Measurements from ENCODE around the gene SURF6. TPM values are rescaled to one million over a fixed set of nuclear protein-coding genes. Genes with fewer than 3 reads are reported as not detected.

Gene SURF6
- total RNA-seq, 4 donors from 2014 or later = 2.9 to 19.3 (median 17.2) TPM

DNA sequence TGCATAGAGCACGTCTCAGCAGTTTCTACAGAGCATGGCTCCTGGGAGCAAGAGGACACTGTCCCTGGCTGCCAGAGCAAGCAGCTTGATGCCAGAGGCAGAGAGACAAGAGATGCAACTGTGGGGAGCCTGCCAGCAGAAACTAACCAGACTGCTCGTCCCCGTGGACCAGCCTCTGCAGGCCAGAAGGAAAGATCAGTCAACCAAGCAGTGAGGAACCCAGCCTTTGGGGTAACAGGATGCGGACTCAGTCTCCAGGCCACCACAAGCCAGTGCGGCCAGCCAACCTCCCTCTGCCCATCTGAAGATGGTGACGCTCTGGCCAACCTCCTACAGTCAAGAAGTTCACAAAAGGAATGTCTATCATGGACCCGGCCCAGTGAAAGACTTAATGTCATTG is 36.2 kb upstream of the SURF6 start:
- no peak for TF ChIP-seq POLR2A (IDR thresholded peaks at IDR 0.05)
- TF ChIP-seq, protein P1, sequence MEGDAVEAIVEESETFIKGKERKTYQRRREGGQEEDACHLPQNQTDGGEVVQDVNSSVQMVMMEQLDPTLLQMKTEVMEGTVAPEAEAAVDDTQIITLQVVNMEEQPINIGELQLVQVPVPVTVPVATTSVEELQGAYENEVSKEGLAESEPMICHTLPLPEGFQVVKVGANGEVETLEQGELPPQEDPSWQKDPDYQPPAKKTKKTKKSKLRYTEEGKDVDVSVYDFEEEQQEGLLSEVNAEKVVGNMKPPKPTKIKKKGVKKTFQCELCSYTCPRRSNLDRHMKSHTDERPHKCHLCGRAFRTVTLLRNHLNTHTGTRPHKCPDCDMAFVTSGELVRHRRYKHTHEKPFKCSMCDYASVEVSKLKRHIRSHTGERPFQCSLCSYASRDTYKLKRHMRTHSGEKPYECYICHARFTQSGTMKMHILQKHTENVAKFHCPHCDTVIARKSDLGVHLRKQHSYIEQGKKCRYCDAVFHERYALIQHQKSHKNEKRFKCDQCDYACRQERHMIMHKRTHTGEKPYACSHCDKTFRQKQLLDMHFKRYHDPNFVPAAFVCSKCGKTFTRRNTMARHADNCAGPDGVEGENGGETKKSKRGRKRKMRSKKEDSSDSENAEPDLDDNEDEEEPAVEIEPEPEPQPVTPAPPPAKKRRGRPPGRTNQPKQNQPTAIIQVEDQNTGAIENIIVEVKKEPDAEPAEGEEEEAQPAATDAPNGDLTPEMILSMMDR (IDR thresholded peaks at IDR 0.05) = no peak

DNA sequence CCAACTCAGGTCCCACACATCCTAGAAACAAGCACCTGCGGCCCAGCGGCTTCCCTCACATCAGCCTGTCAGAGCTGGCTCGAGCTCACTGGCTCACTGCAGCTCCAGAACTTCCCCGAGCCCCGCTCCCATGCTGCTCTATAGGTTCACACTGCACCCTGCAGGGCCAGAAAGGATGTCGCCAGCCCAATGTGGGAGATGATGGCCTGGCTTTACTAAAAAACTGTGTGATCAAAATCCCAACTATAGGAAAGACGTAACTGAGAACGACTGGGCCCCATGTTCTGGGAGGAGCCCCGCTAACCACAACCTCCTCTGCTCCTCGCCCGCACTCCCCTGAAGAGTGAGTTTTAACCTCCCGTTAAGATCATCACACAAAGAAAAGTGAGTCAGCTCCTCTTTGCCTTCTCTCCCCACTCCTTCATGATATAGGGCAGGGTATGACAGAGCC is 35.3 kb upstream of the SURF6 start:
- H3K4me3 ChIP-seq = no peak overlapping the region
- intact Hi-C loops (cut with DNase I; ENCODE audit: low total_unique reads) = no loop called here
- no peaks in the 10 kb centered on the region for H3K27me3 ChIP-seq
- H3K27ac ChIP-seq = no peak overlapping the region
- DNase-seq = no peak
- peaks cover 14 to 52% of the 10 kb centered on the region in 2 donors for H3K4me1 ChIP-seq
- H3K9me3 ChIP-seq = no peaks in the 10 kb centered on the region
- H3K36me3 ChIP-seq = no peaks in the 10 kb centered on the region
- TF ChIP-seq, protein P1 (IDR thresholded peaks at IDR 0.05) = no peak
- no peak for TF ChIP-seq POLR2A (IDR thresholded peaks at IDR 0.05)

More for the DNA sequence above, 36.2 kb upstream of the SURF6 start:
- H3K27me3 ChIP-seq = no peaks in the 10 kb centered on the region
- peaks cover 14 to 52% of the 10 kb centered on the region in 2 donors for H3K4me1 ChIP-seq
- intact Hi-C loops (cut with DNase I; ENCODE audit: low total_unique reads) = no loop called here
- no peak overlapping the region for H3K4me3 ChIP-seq
- H3K27ac ChIP-seq = no peak overlapping the region
- no peak for DNase-seq
- no peaks in the 10 kb centered on the region for H3K36me3 ChIP-seq
- no peaks in the 10 kb centered on the region for H3K9me3 ChIP-seq

DNA sequence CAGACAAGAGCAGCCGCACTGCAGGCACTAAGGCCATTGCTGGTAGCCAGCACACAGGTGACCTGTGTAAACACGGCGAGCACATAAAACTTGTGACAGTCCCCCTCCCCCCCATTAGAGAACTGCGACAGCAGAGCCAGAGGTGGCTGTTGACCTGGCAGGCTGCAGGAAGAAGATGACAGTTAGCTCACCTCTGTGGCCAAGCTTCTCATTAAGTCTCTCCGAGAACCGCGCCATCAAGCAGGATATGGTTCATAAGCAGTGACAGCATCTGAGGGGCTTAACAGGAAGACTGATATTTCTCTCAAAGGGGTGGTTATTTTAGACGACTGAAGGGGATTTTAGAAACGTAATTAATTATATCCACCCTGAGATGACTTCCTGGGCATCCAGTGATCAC is 34.7 kb upstream of the SURF6 start:
- no peaks in the 10 kb centered on the region for H3K36me3 ChIP-seq

DNA sequence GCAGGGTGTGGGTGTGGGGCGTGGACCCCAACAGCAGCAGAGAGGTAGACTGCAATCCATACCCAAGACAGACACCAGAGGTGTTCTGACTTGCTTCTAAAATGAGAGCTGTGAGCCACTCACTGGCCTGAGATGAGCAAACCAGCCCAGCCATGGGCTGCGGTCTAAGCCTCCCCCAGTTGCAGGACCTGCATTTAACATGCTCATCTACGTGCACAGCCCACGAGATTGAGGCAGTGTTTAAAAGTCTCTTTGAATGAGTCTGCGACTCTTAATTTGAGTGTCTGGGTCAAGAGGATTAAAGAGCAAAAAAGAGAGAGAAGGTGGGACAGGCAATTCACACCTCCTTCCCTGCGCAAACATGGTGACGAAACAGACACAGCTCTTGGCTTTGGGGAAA is 33.9 kb upstream of the SURF6 start:
- Histone ChIP-seq H3K27me3 (no peaks in the 10 kb centered on the region), H3K27ac (no peak overlapping the region), H3K36me3 (no peaks in the 10 kb centered on the region), H3K4me3 (no peak overlapping the region), H3K9me3 (no peaks in the 10 kb centered on the region), H3K4me1 (peaks cover 14 to 52% of the 10 kb centered on the region in 2 donors)
- no peak for DNase-seq
- intact Hi-C loops (cut with DNase I; ENCODE audit: low total_unique reads) = no loop called here
- TF ChIP-seq POLR2A (IDR thresholded peaks at IDR 0.05) = no peak
- TF ChIP-seq, protein P1 (IDR thresholded peaks at IDR 0.05) = no peak

More for the DNA sequence above, 34.7 kb upstream of the SURF6 start:
- intact Hi-C loops (cut with DNase I; ENCODE audit: low total_unique reads) = no loop called here
- H3K27ac ChIP-seq = no peak overlapping the region
- no peak for TF ChIP-seq POLR2A (IDR thresholded peaks at IDR 0.05)
- TF ChIP-seq, protein P1 (IDR thresholded peaks at IDR 0.05) = no peak
- H3K9me3 ChIP-seq = no peaks in the 10 kb centered on the region
- DNase-seq = no peak
- peaks cover 14 to 52% of the 10 kb centered on the region in 2 donors for H3K4me1 ChIP-seq
- no peaks in the 10 kb centered on the region for H3K27me3 ChIP-seq
- H3K4me3 ChIP-seq = no peak overlapping the region

DNA sequence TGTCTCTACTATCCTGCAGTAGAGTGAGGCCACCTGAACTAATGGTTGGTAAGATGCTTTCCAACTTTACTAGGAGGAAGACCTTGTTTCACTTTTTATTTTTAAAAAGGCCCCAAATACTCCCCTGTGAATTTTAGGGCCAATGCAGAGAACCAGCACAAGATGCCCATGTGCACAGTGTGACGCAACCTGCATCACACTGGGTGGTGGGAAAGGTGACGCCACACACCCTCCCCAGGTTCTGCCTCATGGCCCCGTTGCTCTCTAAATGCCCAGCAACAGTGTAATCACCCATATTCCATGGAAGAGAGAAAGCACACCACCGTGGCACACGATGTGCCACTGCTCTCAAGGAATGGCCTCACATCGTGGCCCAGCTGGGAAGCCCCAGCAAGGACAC is 33.4 kb upstream of the SURF6 start:
- DNase-seq = no peak
- H3K27me3 ChIP-seq = no peaks in the 10 kb centered on the region
- H3K4me3 ChIP-seq = no peak overlapping the region
- H3K4me1 ChIP-seq = peaks cover 14 to 52% of the 10 kb centered on the region in 2 donors
- no peaks in the 10 kb centered on the region for H3K36me3 ChIP-seq
- intact Hi-C loops (cut with DNase I; ENCODE audit: low total_unique reads) = no loop called here
- H3K9me3 ChIP-seq = no peaks in the 10 kb centered on the region
- TF ChIP-seq, protein P1 (IDR thresholded peaks at IDR 0.05) = no peak
- TF ChIP-seq POLR2A (IDR thresholded peaks at IDR 0.05) = no peak
- no peak overlapping the region for H3K27ac ChIP-seq
